Dedifferentiated amniotic fluid mesenchymal stem cell (primary cell): Measurements from ENCODE around the gene POLR2C.

Experiments
- DNase-seq: peaks from one replicate; pipeline ENCODE4 v3.0.0-alpha.2; 2016; ENCODE audit errors: extremely low spot score

The POLR2C gene

DNA sequence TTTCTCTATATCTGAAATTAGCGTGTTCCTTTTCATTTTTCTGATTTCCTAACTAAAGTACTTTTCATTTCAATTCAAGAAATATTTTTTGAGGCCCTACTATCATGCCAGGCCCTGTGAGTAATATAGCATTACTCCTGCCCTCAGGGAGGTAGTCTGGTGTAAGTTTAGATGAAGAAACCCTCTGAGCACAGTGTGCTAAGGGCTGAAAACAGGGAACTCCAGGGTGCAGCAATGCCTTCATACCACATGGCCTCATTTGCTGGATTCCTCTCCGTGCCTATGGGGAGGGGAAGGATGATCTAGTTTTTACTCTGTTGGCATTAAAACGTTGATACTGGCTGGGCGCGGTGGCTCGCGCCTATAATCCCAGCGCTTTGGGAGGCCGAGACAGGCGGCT lies 10.5 kb upstream of the POLR2C start:
- no peak for DNase-seq

DNA sequence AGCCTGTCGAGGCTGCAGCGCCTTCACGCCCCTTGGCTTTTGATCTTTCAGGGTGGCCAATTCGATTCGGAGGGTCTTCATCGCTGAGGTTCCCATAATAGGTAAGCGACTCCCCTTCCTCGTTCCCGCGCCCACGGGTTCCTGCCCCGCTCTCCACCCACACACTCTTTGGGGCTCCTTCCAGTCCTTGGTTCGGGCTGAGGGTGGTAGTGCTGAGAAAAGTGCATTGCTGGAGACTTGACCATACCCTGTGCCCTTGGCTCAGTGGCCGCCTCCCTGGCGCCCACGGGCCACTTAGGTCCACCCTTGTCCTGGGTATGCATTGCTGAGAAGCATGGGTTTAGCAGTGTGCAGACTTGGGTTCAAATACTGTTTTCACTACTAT lies 491 bp downstream of the POLR2C start:
- DNase-seq: no peak

DNA sequence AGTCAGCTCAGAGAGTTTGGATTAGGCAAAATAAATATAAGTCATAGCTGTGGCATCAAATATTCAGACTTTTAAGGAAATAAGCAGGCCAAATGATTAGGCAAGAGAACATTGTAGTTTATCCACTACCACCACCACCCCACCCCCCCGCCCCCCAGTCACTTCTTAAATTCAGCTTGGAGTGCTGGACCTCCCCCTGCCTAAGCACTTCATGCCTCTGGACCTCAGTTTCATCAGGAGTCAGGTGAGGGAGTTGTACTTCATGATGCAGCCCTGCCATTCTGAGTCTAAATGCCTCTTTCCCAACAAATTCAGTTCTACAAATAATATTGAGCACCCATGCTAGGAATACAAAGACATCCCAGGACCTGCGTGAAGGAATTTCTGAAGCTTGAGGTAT lies 2.0 kb downstream of the POLR2C start:
- DNase-seq: no peak

DNA sequence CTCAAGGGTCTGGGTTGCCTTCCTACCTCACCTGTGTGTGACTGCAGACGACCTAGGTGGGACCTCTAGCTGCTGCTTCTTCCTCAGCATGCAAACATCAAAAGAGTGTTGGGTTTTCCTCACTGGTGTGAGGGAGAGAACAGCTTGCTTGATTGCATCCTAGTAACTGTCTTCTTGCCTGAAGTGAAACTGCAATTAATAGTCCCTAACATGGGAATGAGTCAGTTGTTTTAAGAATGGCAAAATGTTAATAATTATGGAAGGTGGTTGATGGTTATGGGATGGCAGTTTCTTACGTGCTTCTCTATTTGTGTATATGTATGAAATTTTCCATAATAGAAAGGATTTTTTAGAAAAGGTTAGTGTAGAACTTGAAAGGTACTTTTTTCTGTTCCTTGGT lies 5.9 kb downstream of the POLR2C start:
- DNase-seq: no peak

DNA sequence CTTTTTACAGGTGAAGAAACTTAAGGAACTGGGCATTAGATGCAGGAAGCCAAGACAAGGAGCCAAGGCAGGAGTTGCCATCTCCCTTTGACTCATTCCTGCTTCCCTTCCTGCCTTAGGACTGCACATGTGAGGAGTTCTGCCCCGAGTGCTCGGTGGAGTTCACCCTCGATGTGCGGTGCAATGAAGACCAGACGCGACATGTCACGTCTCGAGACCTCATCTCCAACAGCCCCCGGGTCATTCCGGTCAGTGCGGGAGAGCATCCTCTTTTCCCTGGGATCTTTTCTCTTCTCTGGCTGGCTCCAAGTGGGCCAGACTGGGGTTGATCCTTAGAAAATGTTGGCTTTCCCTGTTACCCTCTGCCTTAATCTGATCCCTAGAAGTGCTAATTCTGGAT lies 6.6 kb downstream of the POLR2C start:
- DNase-seq: no peak

DNA sequence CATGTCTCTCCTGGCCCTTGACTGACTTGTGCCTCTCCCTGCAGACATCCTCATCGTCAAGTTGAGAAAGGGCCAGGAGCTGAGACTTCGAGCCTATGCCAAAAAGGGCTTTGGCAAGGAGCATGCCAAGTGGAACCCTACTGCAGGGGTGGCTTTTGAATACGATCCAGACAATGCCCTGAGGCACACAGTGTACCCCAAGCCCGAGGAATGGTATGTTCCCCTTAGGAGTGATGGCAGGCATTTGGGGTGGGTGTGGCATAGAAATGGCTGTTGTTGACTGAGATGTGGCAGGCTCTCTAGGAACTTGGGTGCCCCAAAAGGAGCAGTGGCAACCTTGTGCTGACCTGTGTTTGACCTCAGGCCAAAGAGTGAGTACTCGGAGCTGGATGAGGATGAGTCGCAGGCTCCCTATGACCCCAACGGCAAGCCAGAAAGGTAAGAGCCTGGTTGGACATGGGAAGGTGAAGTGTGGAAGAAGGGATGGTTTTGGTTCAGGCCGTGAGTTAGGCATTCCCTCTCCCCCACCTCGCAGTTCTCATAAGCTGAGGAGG lies 7.5 kb downstream of the POLR2C start:
- no peak for DNase-seq

DNA sequence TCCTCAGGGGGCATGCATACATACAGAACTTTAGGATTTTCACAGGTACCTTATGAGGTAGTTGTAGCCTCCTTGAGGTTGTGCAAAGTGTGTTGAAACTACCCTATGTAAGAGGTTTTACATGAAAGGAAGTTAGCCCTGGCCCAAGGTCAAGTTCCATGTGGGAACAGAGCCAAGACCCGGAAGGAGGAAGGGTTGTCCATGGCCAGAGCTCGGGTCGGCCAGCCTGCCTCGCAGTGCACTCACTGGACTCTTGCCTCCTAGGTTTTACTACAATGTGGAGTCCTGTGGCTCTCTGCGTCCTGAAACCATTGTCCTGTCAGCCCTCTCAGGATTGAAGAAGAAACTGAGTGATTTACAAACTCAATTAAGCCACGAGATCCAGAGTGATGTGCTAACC lies 8.2 kb downstream of the POLR2C start:
- DNase-seq: no peak

DNA sequence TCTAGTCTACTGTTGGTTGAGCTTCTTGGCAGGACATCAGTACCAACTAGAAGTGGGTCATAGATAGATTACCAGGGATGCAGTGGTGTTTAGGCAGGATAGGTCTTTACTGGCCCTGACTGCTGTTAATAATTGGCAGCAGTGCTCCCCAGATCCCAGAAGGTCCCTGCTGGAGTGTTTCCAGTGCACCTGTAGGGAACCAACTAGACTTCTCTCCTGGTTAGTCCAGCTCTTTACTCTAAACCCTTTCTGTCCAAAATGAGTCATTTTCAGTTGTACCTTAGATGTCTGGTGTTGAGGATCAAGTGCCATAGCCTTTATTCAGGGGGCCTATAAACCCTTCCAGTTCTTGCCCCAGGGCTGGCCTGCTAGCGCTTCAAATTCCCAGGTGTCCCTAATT lies 8.7 kb downstream of the POLR2C start:
- DNase-seq: no peak

DNA sequence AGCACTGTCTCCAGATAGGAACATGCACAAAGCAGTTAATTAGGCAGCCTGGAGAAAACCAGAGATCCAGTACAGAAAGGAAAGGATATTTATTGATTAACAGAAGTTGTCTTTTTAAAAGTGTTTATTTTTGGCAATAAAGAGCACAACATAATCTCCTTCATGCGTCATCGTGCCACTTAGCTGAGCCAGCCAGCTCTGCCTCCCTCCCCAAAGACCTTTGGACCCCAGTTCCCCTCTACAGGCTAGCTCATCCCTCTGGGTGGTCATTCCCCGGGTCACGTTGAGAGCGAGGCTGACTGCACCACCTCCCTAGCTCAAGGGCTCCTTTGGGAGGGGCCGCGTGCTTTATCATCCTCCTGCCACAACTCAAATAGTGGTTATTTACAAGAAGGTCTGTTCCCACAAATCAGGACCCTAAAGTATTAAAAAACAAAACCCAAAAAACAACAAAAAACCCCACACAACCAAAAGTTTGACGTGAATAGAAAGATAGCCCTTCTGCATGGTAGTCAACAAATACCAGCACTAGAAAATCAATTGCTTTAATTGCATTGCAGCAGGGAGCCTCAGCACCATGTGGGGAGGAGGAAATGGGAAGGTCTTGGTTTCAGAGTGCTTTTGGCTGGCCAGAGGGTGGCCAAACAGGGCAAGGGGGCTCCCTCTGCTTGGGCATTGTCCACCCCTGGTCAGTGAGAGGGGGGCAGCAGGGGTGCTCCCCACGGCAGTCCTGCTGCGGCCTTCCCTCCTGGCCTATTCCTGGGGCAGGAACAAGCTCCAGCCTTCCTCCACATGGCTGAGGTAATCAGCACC lies 9.6 kb downstream of the POLR2C start:
- no peak for DNase-seq

DNA sequence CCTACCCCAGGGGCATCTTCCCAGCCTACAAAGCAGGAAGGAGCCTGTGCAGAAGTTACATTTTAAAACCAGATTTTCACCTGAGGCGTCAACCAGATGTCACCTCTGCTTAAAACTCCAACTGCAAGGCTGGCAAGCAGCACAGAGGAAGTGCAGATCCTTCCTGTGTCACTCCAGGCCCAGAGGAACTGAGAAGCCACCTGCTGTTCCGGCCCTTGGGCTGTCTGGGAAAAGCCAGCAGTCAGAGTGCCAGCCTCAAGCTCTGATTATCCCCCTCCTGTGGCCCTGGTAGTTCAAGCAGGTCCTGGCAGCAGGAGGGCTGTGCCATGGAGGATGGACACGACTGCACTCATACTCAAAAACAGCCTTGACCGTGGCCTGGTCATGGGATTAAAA lies 10.2 kb downstream of the POLR2C start:
- DNase-seq: no peak

DNA sequence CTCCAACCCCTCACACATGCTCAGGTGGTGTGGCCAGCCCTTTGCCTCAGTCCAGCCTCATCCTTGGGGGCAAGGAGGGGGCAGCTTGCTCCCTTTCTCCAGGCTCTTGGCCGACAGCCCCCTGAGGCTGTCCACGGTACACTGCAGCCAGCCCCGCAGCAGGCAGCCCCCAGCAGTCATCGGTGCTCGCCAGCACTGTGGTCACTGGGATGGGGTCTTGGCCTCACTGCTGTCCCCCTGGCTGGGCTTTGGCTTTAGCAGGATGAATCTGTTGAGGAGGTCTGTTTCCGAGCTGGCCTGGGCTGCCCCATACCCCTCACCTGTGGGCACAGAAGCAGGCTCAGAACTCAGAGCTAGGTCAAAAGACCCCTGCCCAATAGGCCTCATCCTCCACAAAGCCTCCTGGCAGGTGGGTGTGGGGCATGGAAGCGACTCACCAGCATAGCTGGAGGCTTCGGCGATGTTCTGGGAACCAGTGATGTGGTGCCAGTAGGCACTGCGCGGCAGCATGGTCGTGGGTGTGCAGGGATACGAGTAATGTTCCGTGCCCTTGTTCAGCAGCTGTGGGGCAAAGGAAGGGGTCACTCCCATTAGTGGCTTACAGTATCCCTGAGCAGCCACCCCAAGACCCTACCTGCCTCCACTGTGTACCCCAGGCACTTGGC lies 10.8 kb downstream of the POLR2C start:
- DNase-seq: no peak

DNA sequence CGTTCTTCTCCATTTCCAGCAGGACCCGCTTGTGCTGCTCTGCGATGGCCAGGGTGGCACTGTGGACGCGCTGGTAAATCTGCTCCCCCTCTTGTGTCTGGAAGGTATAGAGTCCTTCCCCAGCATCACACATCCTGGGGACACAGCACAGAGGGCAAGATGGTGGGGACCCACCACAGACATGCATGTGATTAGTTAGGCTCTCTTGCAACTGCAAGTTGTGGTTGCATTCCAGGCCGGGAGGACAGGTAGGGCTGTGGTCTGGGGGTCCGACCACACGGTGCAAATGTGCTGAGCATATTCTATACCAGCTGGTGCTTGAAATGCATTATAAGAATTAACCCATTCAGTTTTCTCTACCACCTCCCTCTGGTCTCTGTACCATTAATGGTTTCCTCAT lies 11.4 kb downstream of the POLR2C start:
- no peak for DNase-seq

DNA sequence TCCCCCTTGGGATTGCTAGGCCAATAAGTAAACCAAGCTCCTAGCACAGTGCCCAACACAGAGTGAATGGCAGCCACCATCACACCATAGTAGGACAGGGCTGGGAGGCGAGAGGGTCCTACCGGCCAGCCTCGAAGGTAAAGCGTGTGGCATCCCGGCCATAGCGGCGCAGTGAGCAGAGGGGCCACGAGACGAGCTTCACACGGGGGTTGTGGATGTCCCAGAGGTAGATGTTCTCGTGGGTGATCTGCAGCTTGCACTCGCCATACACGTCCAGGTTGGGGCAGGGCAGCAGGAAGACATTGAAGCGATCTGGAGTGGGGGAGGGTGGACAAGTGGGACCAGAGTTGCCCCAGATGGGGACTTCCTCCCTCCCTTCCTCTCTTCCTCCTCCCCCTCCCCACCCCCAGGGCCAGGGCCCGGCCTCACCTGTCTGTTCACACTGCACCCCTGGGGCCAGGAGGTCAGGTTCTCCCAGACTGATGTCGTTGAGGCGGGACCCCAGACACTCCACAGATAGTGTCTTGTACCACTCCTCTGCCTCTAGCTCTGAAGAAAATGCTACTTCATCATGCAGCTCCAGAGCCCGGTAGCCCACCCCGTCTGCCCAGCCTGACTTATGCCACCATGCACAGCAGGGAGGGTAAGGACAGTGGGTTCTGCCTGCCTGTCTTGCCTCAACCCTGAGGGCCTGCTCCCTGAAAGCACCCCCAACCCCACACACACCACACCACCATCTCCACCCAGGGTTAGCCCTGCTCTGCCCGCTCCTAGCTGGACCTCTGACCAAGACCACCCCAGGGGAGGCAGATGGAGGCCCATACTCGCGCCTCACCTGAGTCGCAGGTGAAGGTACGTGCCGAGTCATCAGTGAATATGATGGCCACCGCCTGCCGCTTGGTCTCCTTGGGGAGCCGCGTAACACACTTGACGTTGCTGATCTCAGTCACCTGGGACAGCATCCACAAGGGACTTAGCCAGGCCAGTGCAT lies 12.5 kb downstream of the POLR2C start:
- DNase-seq: no peak

DNA sequence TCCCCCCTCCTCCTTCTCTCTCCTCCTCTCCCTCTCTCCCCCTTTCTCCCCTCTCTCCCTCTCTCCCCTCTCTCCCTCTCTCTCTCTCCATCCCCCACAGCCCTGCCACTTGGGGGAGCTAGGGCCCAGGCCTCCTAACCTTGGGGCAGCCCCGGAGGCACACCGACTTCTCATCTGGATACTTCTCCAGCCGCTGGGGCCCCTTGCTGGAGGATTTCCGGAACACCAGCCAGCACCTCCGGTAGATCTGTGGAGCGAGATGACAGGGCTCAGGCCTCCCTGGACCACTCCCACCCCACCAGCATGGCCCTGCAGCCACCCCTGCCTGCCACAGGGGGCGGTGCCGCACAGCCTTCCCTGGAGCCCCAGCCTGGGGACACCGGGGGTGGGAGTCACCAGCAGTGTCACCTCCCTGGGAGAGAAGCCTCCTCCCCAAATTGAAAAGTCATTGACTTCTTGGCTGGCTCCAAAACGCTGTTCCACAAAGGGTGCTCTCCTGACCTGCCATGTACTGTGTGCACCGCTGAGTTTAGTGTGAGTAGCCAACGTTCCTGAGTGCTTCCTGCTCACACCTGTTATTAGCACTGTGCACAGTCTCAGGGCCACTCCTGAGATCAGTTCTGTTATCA lies 13.3 kb downstream of the POLR2C start:
- DNase-seq: no peak

DNA sequence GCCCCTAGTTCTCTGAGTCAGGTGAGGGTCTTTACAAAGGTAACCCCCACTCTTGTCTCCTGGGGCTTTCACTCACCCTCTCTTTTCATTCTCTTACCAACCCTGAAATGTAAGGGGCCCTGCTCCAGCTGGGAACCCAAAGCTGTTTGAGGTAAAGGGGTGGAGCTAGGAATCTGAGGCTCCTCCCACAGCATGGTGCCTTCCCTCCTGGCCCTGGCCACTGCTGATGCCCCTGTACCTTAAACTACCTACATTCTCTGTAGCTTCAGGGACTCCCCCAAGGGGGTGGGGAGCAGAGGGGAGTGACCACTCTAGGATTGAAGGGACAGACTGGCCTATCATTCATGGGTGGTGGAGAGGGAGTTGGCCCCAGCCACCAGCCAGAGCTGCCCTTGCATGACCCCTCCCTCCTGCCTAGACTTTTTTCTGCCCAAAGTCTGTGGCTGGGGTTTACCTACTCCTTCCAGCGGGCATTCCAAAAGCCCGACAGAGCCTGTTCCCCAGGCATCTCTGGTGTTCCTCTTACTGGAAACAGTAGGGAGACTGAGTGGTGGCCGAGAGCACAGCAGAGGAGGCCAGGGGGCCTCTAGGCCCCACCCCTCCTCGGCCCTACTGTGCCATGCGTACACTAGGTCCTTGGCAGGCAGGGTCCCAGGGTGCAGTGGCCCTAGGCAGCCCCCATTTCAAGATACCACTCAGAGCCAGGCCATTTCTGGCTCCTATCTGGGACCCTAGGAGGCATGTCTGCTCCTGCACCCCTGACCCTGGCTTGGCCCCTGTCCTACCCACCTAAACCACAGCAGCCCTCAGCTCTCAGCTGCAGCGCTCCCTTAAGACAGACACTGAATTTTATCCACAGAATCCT lies 14.3 kb downstream of the POLR2C start:
- no peak for DNase-seq

DNA sequence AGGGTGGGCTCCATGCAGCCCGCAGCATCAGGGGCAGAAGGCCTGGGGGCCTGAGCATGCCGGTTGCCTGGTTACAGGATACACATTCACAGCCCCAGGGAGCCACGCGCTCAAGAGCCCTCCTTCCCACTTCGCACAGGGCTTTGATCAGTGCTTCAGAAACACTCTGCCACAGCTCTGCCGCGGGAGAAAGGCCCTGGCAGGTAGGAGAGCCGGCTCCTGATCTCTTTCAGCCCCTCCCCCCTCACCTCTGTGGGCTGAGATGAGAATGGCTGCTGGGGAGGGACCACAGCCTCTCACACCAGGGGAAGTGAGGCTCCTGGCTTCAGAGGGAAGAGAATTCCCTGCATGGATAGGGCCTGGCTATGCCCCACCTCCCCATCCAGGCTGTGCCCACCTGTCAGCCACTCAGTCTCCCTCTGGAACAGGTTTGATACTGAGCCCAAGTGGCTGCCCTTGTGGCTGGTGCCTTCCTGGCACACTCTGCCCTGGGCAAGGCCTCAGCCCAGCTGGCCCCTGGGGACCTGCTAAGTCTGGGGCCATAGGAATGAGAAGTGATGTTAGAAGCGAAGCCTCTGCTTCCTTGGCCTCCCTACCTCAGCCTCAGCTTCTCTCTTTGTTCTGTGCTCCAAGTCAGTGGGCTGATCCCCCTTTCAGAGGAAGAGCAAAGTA lies 15.2 kb downstream of the POLR2C start:
- no peak for DNase-seq

DNA sequence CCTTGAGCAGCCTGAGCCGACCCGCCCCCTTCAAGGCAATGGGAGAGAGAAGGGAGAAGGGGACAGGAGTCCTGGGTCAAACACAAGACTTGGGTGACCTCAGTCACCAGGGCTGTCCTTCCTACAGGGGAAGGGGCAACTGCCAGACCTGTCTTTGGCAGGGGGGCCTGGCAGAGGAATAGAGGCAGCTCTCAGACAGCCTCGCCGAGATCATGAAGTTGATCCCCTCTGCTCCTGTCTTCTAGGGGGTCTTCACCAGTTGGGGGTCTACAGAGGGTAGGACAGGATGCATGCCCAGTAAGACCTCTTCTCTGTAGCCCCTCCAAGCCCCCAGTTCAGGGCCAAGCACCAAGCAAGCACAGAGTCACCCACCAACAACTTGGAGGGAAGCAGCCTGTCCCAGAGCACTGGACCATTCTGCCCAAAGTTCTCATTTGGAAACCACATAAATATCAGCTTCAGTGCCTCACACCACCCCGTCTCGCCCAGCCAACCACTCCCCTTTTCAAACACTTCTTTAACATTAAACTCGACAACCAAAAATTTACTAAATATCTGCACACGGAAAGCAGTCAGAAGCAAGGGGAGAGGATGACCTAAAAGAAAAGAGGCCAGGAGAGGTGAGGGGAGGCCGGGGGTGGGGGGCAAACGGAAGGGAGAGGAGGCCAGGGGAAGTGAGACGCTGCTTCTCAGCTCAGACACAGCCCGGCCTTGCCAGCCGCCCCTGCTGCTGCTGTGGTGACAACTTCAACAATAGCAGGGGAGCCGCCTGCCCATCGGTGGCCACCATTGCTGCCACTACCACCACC lies 16.1 kb downstream of the POLR2C start:
- DNase-seq: no peak

DNA sequence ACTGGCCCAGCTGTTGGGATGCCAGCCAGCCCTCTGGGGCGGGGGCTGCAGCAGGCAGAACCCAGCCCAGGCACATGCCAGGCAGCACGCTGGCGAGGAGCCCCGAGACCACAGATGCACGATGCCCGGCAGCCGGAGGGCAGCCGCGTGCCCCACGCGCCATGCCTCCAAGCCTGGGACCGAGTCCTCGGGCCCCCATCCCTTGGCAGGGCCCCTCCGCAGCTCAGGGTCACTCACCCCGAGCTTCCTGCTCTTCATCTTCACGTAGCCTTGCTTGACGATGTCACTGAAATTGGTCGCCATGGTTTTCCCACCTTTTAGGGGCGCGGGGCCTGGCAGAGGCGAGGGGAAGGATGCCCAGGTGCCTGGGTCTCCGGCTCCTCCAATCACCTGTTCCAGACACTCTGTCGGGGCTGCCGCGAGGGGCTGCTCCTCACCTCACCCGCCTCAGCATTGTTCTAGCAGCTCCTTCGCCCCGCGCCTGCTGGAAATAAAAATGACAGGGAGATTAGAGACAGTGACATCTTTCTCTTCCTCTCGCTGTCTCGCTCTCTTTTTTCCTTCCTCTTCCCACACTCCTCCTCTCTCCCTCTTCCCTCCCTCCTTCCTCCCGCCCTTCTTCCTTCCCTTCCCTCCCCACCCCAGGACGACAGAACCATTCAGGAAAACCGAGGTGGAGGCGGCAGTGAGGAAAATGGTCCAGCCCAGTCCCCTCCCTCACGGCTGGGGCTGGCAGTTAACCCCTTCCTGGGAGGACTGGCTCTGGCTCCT lies 16.9 kb downstream of the POLR2C start:
- peak; percentile 48 for DNase-seq
